Measurements from ENCODE around the gene TBC1D23. TPM values are rescaled to one million over a fixed set of nuclear protein-coding genes. Genes with fewer than 3 reads are reported as not detected.

Gene TBC1D23
- total and polyA plus RNA-seq, 2 of the 13 experiments (the other 11 are each of a cell fraction or from before 2014, with no cell fraction given) = 28.7 to 35.4 TPM

GRCh38 chr3:100366424-100366823, 105.6 kb downstream of the TBC1D23 start (continued):
- TF ChIP-seq ARID5B (CRISPR knock-in tag; IDR thresholded peaks at IDR 0.05) (no peak), SMARCE1 (IDR thresholded peaks at IDR 0.05; ENCODE audit: borderline replicate concordance) (no peak)

GRCh38 chr3:100368441-100368840, 107.6 kb downstream of the TBC1D23 start:
- POLR2A ChIA-PET = no interaction called here
- CTCF ChIA-PET (ENCODE audit: low intra/inter-chr PET ratio, low total read pairs) = no interaction called here
- Histone ChIP-seq H3K4me1 (ENCODE audit: insufficient read depth, low read length) (no peaks in the 10 kb centered on the region), H3K27me3 (ENCODE audit: control insufficient read depth in 1 of 2, insufficient read depth in 2 of 2, low read length in 2 of 2) (no peaks in the 10 kb centered on the region), H3K9me3 (ENCODE audit: low read length) (no peaks in the 10 kb centered on the region), H3K36me3 (replicated peaks in 1 of 2; ENCODE audit: control insufficient read depth in 1 of 2, insufficient read depth in 2 of 2, low read length in 2 of 2) (peaks cover 11 to 79% of the 10 kb centered on the region in 2 experiments), H2AFZ (ENCODE audit: low read length) (no peak overlapping the region), H3K9ac (ENCODE audit: insufficient read depth, low read depth, low read length) (no peak overlapping the region), H4K20me1 (ENCODE audit: insufficient read depth, low read length) (no peaks in the 10 kb centered on the region), H3K4me2 (ENCODE audit: low read depth, low read length) (no peak overlapping the region), H3K4me3 (replicated peaks in 1 of 3; ENCODE audit: insufficient read depth in 1 of 3, low read depth in 2 of 3, low read length in 3 of 3) (no peak overlapping the region), H3K27ac (ENCODE audit: extremely low read length, insufficient read depth, low read length) (no peak overlapping the region), H3K79me2 (ENCODE audit: insufficient read depth, low read length) (peaks cover 3% of the 10 kb centered on the region)
- intact Hi-C loops (cut with micrococcal nuclease; ENCODE audit: unreplicated experiment) (no loop called here), in situ Hi-C loops (cut with HindIII; ENCODE audit: extremely low pct_ligation_motif_present, low pct_unique_long_range_greater_than_20kb) (no loop called here)
- no peak for TF ChIP-seq YEATS4 (CRISPR knock-in tag; IDR thresholded peaks at IDR 0.05; ENCODE audit: borderline replicate concordance)
- no peak for TF ChIP-seq PLSCR1 (CRISPR knock-in tag; IDR thresholded peaks at IDR 0.05; ENCODE audit: borderline replicate concordance)
- no peak for TF ChIP-seq CBX2 (IDR thresholded peaks at IDR 0.05; ENCODE audit: low read depth, low read length)
- TF ChIP-seq CBX2 (CRISPR knock-in tag; IDR thresholded peaks at IDR 0.05; ENCODE audit: low read depth) = no peak
- no peak for TF ChIP-seq PTBP1 (IDR thresholded peaks at IDR 0.05; ENCODE audit: low read depth, low read length, poor library complexity, severe bottlenecking)
- TF ChIP-seq NR2F2 (IDR thresholded peaks at IDR 0.05; ENCODE audit: borderline replicate concordance, low read depth) = no peak
- TF ChIP-seq USF2 (IDR thresholded peaks at IDR 0.05; ENCODE audit: low read depth, low read length) = no peak
- no peak for TF ChIP-seq USF2 (CRISPR knock-in tag; IDR thresholded peaks at IDR 0.05; ENCODE audit: borderline replicate concordance)
- TF ChIP-seq CBX5 (CRISPR knock-in tag; IDR thresholded peaks at IDR 0.05; ENCODE audit: borderline replicate concordance) = no peak
- no peak for TF ChIP-seq DBP (CRISPR knock-in tag; IDR thresholded peaks at IDR 0.05; ENCODE audit: not compliant biosample characterization)
- TF ChIP-seq HDAC2 (CRISPR knock-in tag; IDR thresholded peaks at IDR 0.05) = no peak
- no peak for TF ChIP-seq RARA (CRISPR knock-in tag; IDR thresholded peaks at IDR 0.05)
- no peak for TF ChIP-seq ZFAT (CRISPR knock-in tag; conservative IDR thresholded peaks at IDR 0.05)
- no peak for TF ChIP-seq SNAPC2 (CRISPR knock-in tag; IDR thresholded peaks at IDR 0.05)
- no peak for DNase-seq (ENCODE audit: low spot score)
- 93% methylated on average over 8 of the region's 8 CpGs for WGBS (ENCODE audit: low lambda C conversion rate)
- no peak for FAIRE-seq
- no peak for ATAC-seq
- no TSS peak for BruUV-seq (replicated peaks)

Data from HepG2 (cell line).